Small intestine (tissue), 7 donors: ENCODE results near the gene CHRND. TPM values are rescaled to one million over a fixed set of nuclear protein-coding genes. Genes with fewer than 3 reads are reported as not detected.
"Not testable (repeated sequence)": the region's sequence is repeated elsewhere in the genome, so short reads cannot be mapped to it uniquely, and the experiment has no call there.

Experiments used
- DNase-seq, 2 donors: peaks; one replicate each; pipeline versions ENCODE4 v3.0.0 to v3.0.0-alpha.2; 2013
- FAIRE-seq: peaks from 2 replicates; lab custom pipeline; 2012; peaks lifted over from hg19 to GRCh38; lab: Jason Lieb, UNC
- H3K27ac ChIP-seq, 3 donors: one replicate each; pipeline ENCODE4 v1.5.1; 2013; ENCODE audit warnings: low read length in 2 of 3, mild to moderate bottlenecking in 2 of 3, control low read depth in 1 of 3, inconsistent platforms in 1 of 3, low read depth in 1 of 3, moderate library complexity in 1 of 3
- H3K27me3 ChIP-seq, 3 donors: one replicate each; pipeline ENCODE4 v1.6.1; 2013; ENCODE audit warnings: low read length in 3 of 3, inconsistent platforms in 1 of 3; ENCODE audit not compliant: control insufficient read depth in 3 of 3, insufficient read depth in 3 of 3
- H3K36me3 ChIP-seq, 3 donors: one replicate each; pipeline ENCODE4 v1.6.1; 2013; ENCODE audit warnings: low read length in 3 of 3, inconsistent platforms in 1 of 3, low read depth in 1 of 3, mild to moderate bottlenecking in 1 of 3, moderate library complexity in 1 of 3; ENCODE audit not compliant: control insufficient read depth in 3 of 3, insufficient read depth in 2 of 3
- H3K4me1 ChIP-seq, 3 donors: one replicate each; pipeline ENCODE4 v1.6.1; 2013; ENCODE audit warnings: low read length in 2 of 3, inconsistent platforms in 1 of 3, low read depth in 1 of 3, mild to moderate bottlenecking in 1 of 3, moderate library complexity in 1 of 3; ENCODE audit not compliant: control insufficient read depth in 3 of 3, insufficient read depth in 2 of 3
- H3K4me3 ChIP-seq, 3 donors: one replicate each; pipeline ENCODE4 v1.5.1; 2013; ENCODE audit warnings: low read length in 3 of 3, control low read depth in 1 of 3, inconsistent platforms in 1 of 3, low read depth in 1 of 3, mild to moderate bottlenecking in 1 of 3, moderate library complexity in 1 of 3
- H3K9me3 ChIP-seq, 2 donors: one replicate each; pipeline ENCODE4 v1.6.1; 2013; ENCODE audit warnings: low read depth in 1 of 2, low read length in 1 of 2; ENCODE audit not compliant: control insufficient read depth in 2 of 2, insufficient read depth in 1 of 2
- WGBS, 3 donors: extraction: QIAGEN DNeasy Blood & Tissue Kit; methylation state at CpG; one replicate each; pipeline ENCODE4 v1.1.7; 2013; 5-methylcytosine and 5-hydroxymethylcytosine counted together
- polyA plus RNA-seq, 4 donors: library from polyadenylated mRNA; stranded (reverse) in 3 of 4; unstranded in 1 of 4; fragments of 200-250 nt in 3 of 4; fragments of 120-200 nt in 1 of 4; gene quantifications; one replicate each; pipeline versions ENCODE4 v1.2.1 to v1.2.3, GENCODE V29; 2013
- donor health status: healthy with polysubstance abuse.
- donor health status: control.
- donor health status: control.
- donor health status: Bipolar disorder and iron deficiency.
- donor health status: healthy.

CHRND gene
- polyA plus RNA-seq, 4 donors: 0.53 TPM; not detected in 3

GRCh38 chr2:232551776-232552175 lies 25.8 kb downstream of the CHRND start:
- Histone ChIP-seq H3K27ac (no peak overlapping the region), H3K4me1 (peaks cover 2 to 11% (median 5%) of the 10 kb centered on the region in 3 donors), H3K36me3 (peaks cover 0 to 12% (median 10%) of the 10 kb centered on the region in 3 donors), H3K4me3 (peak overlapping the region; percentile 70 to 97 (median 80)), H3K27me3 (no peaks in the 10 kb centered on the region), H3K9me3 (peaks cover 0 to 17% of the 10 kb centered on the region in 2 donors)
- FAIRE-seq (no peak), DNase-seq (no peak)
- 93 to 96% (median 96%) methylated on average over 4 of the region's 4 CpGs for WGBS, 3 donors

GRCh38 chr2:232556426-232556825 lies 30.5 kb downstream of the CHRND start:
- no peak overlapping the region for H3K4me3 ChIP-seq
- peaks cover 2 to 4% (median 4%) of the 10 kb centered on the region in 3 donors for H3K4me1 ChIP-seq
- 73 to 89% (median 82%) methylated on average over 3 of the region's 3 CpGs for WGBS, 3 donors
- no peaks in the 10 kb centered on the region for H3K27me3 ChIP-seq
- FAIRE-seq (no peak), DNase-seq (no peak)
- H3K27ac ChIP-seq: no peak overlapping the region
- peaks cover 10 to 22% (median 22%) of the 10 kb centered on the region in 3 donors for H3K36me3 ChIP-seq
- H3K9me3 ChIP-seq: no peaks in the 10 kb centered on the region

GRCh38 chr2:232562515-232563151 lies 36.7 kb downstream of the CHRND start:
- H3K9me3 ChIP-seq: no peaks in the 10 kb centered on the region
- 78 to 91% (median 89%) methylated on average over 8 of the region's 8 CpGs for WGBS, 3 donors
- DNase-seq (no peak), FAIRE-seq (no peak)
- H3K4me1 ChIP-seq: no peaks in the 10 kb centered on the region
- H3K27me3 ChIP-seq: no peaks in the 10 kb centered on the region
- H3K27ac ChIP-seq: no peak overlapping the region
- H3K36me3 ChIP-seq: peaks cover 24 to 44% (median 28%) of the 10 kb centered on the region in 3 donors
- H3K4me3 ChIP-seq: no peak overlapping the region

- no peaks in the 10 kb centered on the region for H3K27me3 ChIP-seq
- no peaks in the 10 kb centered on the region for H3K9me3 ChIP-seq
- H3K4me3 ChIP-seq: no peak overlapping the region
- H3K27ac ChIP-seq: no peak overlapping the region
- FAIRE-seq: no peak
- WGBS, 3 donors: 48 to 64% (median 60%) methylated on average over 3 of the region's 3 CpGs
- no peak for DNase-seq
- H3K36me3 ChIP-seq: peaks cover 27 to 45% (median 34%) of the 10 kb centered on the region in 3 donors
- H3K4me1 ChIP-seq: no peaks in the 10 kb centered on the region
Measured at GRCh38 chr2:232563580-232563979, 37.6 kb downstream of the CHRND start.

GRCh38 chr2:232567721-232568120 lies 41.8 kb downstream of the CHRND start:
- no peak for DNase-seq
- Histone ChIP-seq H3K27me3 (no peaks in the 10 kb centered on the region), H3K36me3 (peaks cover 26 to 49% (median 41%) of the 10 kb centered on the region in 3 donors), H3K27ac (no peak overlapping the region), H3K4me3 (no peak overlapping the region), H3K4me1 (peaks cover 0 to 8% (median 0%) of the 10 kb centered on the region in 3 donors), H3K9me3 (no peaks in the 10 kb centered on the region)
- FAIRE-seq: no peak

GRCh38 chr2:232568161-232568560 lies 42.2 kb downstream of the CHRND start:
- H3K36me3 ChIP-seq: peaks cover 26 to 49% (median 43%) of the 10 kb centered on the region in 3 donors

GRCh38 chr2:232569541-232569940 lies 43.6 kb downstream of the CHRND start:
- Histone ChIP-seq H3K9me3 (no peaks in the 10 kb centered on the region), H3K4me3 (no peak overlapping the region), H3K4me1 (peaks cover 0 to 26% (median 0%) of the 10 kb centered on the region in 3 donors), H3K36me3 (peaks cover 22 to 51% (median 50%) of the 10 kb centered on the region in 3 donors), H3K27me3 (no peaks in the 10 kb centered on the region), H3K27ac (no peak overlapping the region)
- DNase-seq (no peak), FAIRE-seq (no peak)
- 95 to 99% (median 97%) methylated on average over 9 of the region's 9 CpGs for WGBS, 3 donors

More at GRCh38 chr2:232568161-232568560, 42.2 kb downstream of the CHRND start:
- Histone ChIP-seq H3K27ac (no peak overlapping the region), H3K9me3 (no peaks in the 10 kb centered on the region), H3K27me3 (no peaks in the 10 kb centered on the region), H3K4me1 (peaks cover 0 to 12% (median 0%) of the 10 kb centered on the region in 3 donors), H3K4me3 (no peak overlapping the region)
- DNase-seq (peak in 1 of 2 donors; percentile 28), FAIRE-seq (no peak)
- 45 to 66% (median 58%) methylated on average over 5 of the region's 5 CpGs for WGBS, 3 donors

GRCh38 chr2:232570481-232570880 lies 44.5 kb downstream of the CHRND start:
- WGBS, 3 donors: 94 to 97% (median 95%) methylated on average over 6 of the region's 6 CpGs
- FAIRE-seq, H3K4me3 ChIP-seq, H3K27me3 ChIP-seq, H3K27ac ChIP-seq, H3K9me3 ChIP-seq, DNase-seq: not testable (repeated sequence)
- Histone ChIP-seq H3K36me3 (peaks cover 22 to 44% (median 44%) of the 10 kb centered on the region in 3 donors), H3K4me1 (peaks cover 0 to 34% (median 0%) of the 10 kb centered on the region in 3 donors)
